Measurements from ENCODE around the gene ARSJ. TPM values are rescaled to one million over a fixed set of nuclear protein-coding genes. Genes with fewer than 3 reads are reported as not detected.

Gene ARSJ
- total and polyA plus RNA-seq, 2 of the 8 experiments (the other 6 are each of a cell fraction or from before 2014, with no cell fraction given), result 1.4 to 6.3 TPM

DNA sequence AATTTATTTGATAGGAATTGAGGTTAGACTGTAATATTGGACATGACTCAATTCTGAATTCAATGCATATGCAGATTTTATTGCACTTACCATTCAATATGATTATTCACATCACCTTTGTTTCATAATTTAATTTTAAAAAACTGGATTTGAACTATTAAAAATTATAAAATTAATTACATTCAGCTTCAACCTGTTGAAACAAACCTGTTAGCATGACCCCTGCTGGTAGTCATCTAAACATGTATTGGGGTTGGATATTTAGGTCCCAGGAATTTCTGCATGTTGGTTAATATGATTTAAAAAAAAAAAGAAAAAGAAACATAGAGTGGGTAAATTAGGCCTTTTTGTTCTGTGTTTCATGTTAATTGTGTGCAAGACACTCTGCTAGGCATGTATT lies 85.9 kb downstream of the ARSJ start (continued):
- no peak for TF ChIP-seq CBX8 (IDR thresholded peaks at IDR 0.05; ENCODE audit: borderline replicate concordance, low read depth, low read length)
- no peak for TF ChIP-seq CHD2 (IDR thresholded peaks at IDR 0.05; ENCODE audit: low read length)
- TF ChIP-seq PHF8 (conservative IDR thresholded peaks at IDR 0.05; ENCODE audit: low read depth, low read length), result no peak
- TF ChIP-seq GTF2F1 (IDR thresholded peaks at IDR 0.05; ENCODE audit: borderline replicate concordance, low read depth, low read length), result no peak
- no peak for TF ChIP-seq CREB1 (IDR thresholded peaks at IDR 0.05)

All from H1 (cell line).